ENCODE measurements around the gene NINL. TPM values are rescaled to one million over a fixed set of nuclear protein-coding genes. Genes with fewer than 3 reads are reported as not detected.
"Not testable (repeated sequence)": the region's sequence is repeated elsewhere in the genome, so short reads cannot be mapped to it uniquely, and the experiment has no call there.

NINL gene
- total RNA-seq, 1 experiment from 2014 or later: 2.8 TPM

GRCh38 chr20:25561771-25562170 is 23.6 kb downstream of the NINL start:
- not testable (repeated sequence) for DNase-seq (ENCODE audit: extremely low read depth, low read depth)

- no peak for DNase-seq (ENCODE audit: extremely low read depth, low read depth)
Measured at GRCh38 chr20:25553819-25554296, 31.5 kb downstream of the NINL start.

GRCh38 chr20:25552977-25553376 is 32.4 kb downstream of the NINL start:
- DNase-seq (ENCODE audit: extremely low read depth, low read depth): no peak

- DNase-seq (ENCODE audit: extremely low read depth, low read depth): no peak
Measured at GRCh38 chr20:25551413-25552215, 33.7 kb downstream of the NINL start.

GRCh38 chr20:25550645-25551337 is 34.5 kb downstream of the NINL start:
- not testable (repeated sequence) for DNase-seq (ENCODE audit: extremely low read depth, low read depth)

GRCh38 chr20:25549843-25550477 is 35.4 kb downstream of the NINL start:
- DNase-seq (ENCODE audit: extremely low read depth, low read depth): no peak

GRCh38 chr20:25549172-25549773 is 36.1 kb downstream of the NINL start:
- DNase-seq (ENCODE audit: extremely low read depth, low read depth): no peak

- DNase-seq (ENCODE audit: extremely low read depth, low read depth): no peak
Measured at GRCh38 chr20:25548613-25549086, 36.7 kb downstream of the NINL start.

GRCh38 chr20:25547999-25548398 is 37.3 kb downstream of the NINL start:
- DNase-seq (ENCODE audit: extremely low read depth, low read depth): no peak

- no peak for DNase-seq (ENCODE audit: extremely low read depth, low read depth)
Measured at GRCh38 chr20:25547063-25547462, 38.3 kb downstream of the NINL start.

- no peak for DNase-seq (ENCODE audit: extremely low read depth, low read depth)
Measured at GRCh38 chr20:25546048-25546447, 39.3 kb downstream of the NINL start.

GRCh38 chr20:25545171-25545570 is 40.2 kb downstream of the NINL start:
- no peak for DNase-seq (ENCODE audit: extremely low read depth, low read depth)

GRCh38 chr20:25544734-25545133 is 40.6 kb downstream of the NINL start:
- DNase-seq (ENCODE audit: extremely low read depth, low read depth): no peak

- DNase-seq (ENCODE audit: extremely low read depth, low read depth): no peak
Measured at GRCh38 chr20:25544311-25544710, 41.0 kb downstream of the NINL start.

GRCh38 chr20:25543068-25543467 is 42.3 kb downstream of the NINL start:
- DNase-seq (ENCODE audit: extremely low read depth, low read depth): no peak

- DNase-seq (ENCODE audit: extremely low read depth, low read depth): no peak
Measured at GRCh38 chr20:25541676-25542075, 43.7 kb downstream of the NINL start.

- peak; percentile 26 for DNase-seq (ENCODE audit: extremely low read depth, low read depth)
Measured at GRCh38 chr20:25539742-25540672, 45.3 kb downstream of the NINL start.

GRCh38 chr20:25538838-25539665 is 46.3 kb downstream of the NINL start:
- no peak for DNase-seq (ENCODE audit: extremely low read depth, low read depth)

- no peak for DNase-seq (ENCODE audit: extremely low read depth, low read depth)
Measured at GRCh38 chr20:25537890-25538289, 47.4 kb downstream of the NINL start.
